Activated T-helper 2 cell treated with anti-CD3 and anti-CD28 coated beads, Interferon-gamma antibody, Interleukin-2, Interleukin-4, amounts not matched to agents 10 μg/mL and 5 μg/mL and 100 μg/mL, durations not matched to agents 14 hours and 24 hours and 36 hours (primary cell): Measurements from ENCODE around the gene NECTIN1. TPM values are rescaled to one million over a fixed set of nuclear protein-coding genes. Genes with fewer than 3 reads are reported as not detected.

Experiments
- DNase-seq: peaks from one replicate; pipeline ENCODE4 v3.0.0; 2021; ENCODE audit warnings: low spot score
- H3K27ac Mint-ChIP-seq: one replicate; pipeline ENCODE4 v1.8.0; 2021; ENCODE audit warnings: mixed read lengths
- H3K27me3 Mint-ChIP-seq: one replicate; pipeline ENCODE4 v1.8.0; 2021; ENCODE audit warnings: low read depth, mixed read lengths
- H3K36me3 Mint-ChIP-seq: one replicate; pipeline ENCODE4 v1.8.0; 2021; ENCODE audit warnings: low read depth, mixed read lengths
- H3K4me1 Mint-ChIP-seq: one replicate; pipeline ENCODE4 v1.8.0; 2021; ENCODE audit warnings: low read depth, mixed read lengths
- H3K4me3 Mint-ChIP-seq: one replicate; pipeline ENCODE4 v1.8.0; 2021; ENCODE audit warnings: low read depth, mild to moderate bottlenecking, moderate library complexity, mixed read lengths
- H3K9me3 Mint-ChIP-seq: one replicate; pipeline ENCODE4 v1.8.0; 2021; ENCODE audit warnings: mixed read lengths
- intact Hi-C: fragments of 100-400 bp; cut with micrococcal nuclease; formaldehyde crosslinking; loops from one replicate; pipeline ENCODE4 v1.15.1; 2023
- total RNA-seq: library from RNA; stranded (reverse); gene quantifications from 2 replicates; pipeline ENCODE4 v1.2.3, GENCODE V29; 2022

Gene NECTIN1
- total RNA-seq, 1 donor from 2014 or later: 5.6 TPM

GRCh38 chr11:119661226-119661625 is 67.8 kb downstream of the NECTIN1 start:
- Mint-ChIP-seq H3K36me3 (no peaks in the 10 kb centered on the region), H3K27ac (no peak overlapping the region), H3K27me3 (no peaks in the 10 kb centered on the region), H3K4me3 (no peak overlapping the region), H3K9me3 (no peaks in the 10 kb centered on the region), H3K4me1 (no peaks in the 10 kb centered on the region)
- DNase-seq: no peak
- intact Hi-C loops: no loop called here

- intact Hi-C loops: no loop called here
- Mint-ChIP-seq H3K27me3 (no peaks in the 10 kb centered on the region), H3K4me3 (no peak overlapping the region), H3K27ac (no peak overlapping the region), H3K9me3 (no peaks in the 10 kb centered on the region), H3K4me1 (no peaks in the 10 kb centered on the region), H3K36me3 (no peaks in the 10 kb centered on the region)
- DNase-seq: no peak
These were observed 68.9 kb downstream of the NECTIN1 start for GRCh38 chr11:119659971-119660723.

DNA sequence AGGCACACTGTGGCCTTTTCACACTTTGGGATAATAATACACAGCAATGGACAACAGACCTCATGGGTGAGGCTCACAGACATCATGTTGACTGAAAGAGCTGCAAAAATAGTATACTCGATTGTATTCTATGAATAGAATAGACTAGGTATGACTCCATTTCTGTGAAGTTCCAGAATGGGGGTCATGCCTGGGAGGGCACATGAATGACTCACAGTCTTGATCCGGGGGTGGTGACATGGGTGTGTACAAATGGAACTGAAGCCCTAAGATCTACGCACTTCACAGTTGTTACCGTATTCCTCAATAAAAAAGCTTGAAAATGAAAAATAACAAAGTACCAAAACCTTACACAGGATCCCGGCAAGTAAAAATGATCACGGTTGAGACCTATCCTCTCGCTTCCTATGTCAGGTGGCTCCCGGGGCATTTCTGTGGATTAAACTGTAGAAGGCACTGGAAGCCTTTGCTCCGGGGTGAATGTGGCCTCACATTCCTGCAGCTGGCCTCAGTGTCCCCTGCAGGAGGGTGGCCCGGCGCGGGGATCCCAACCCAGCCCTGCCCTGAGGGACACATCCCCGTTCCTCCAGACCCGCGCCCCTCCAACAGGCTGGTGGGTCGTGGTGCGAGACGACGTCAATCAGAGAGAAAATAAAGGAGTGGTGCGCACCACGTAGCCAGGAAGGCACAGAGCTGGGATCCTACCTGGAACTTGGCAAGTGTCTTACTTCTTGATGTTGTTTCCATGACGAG is 75.9 kb downstream of the NECTIN1 start:
- intact Hi-C loops: no loop called here
- no peak for DNase-seq
- H3K27ac Mint-ChIP-seq: no peak overlapping the region
- H3K36me3 Mint-ChIP-seq: no peaks in the 10 kb centered on the region
- H3K4me1 Mint-ChIP-seq: no peaks in the 10 kb centered on the region
- H3K9me3 Mint-ChIP-seq: no peaks in the 10 kb centered on the region
- H3K4me3 Mint-ChIP-seq: no peak overlapping the region
- no peaks in the 10 kb centered on the region for H3K27me3 Mint-ChIP-seq

GRCh38 chr11:119651802-119652584 is 77.0 kb downstream of the NECTIN1 start:
- Mint-ChIP-seq H3K4me3 (no peak overlapping the region), H3K4me1 (no peaks in the 10 kb centered on the region), H3K27me3 (no peaks in the 10 kb centered on the region), H3K36me3 (no peaks in the 10 kb centered on the region), H3K9me3 (no peaks in the 10 kb centered on the region), H3K27ac (no peak overlapping the region)
- DNase-seq: no peak
- intact Hi-C loops: no loop called here

GRCh38 chr11:119650251-119650650 is 78.7 kb downstream of the NECTIN1 start:
- no peaks in the 10 kb centered on the region for H3K27me3 Mint-ChIP-seq
- intact Hi-C loops: no loop called here
- DNase-seq: no peak
- no peak overlapping the region for H3K4me3 Mint-ChIP-seq
- H3K27ac Mint-ChIP-seq: no peak overlapping the region
- no peaks in the 10 kb centered on the region for H3K9me3 Mint-ChIP-seq
- H3K36me3 Mint-ChIP-seq: no peaks in the 10 kb centered on the region
- H3K4me1 Mint-ChIP-seq: no peaks in the 10 kb centered on the region

DNA sequence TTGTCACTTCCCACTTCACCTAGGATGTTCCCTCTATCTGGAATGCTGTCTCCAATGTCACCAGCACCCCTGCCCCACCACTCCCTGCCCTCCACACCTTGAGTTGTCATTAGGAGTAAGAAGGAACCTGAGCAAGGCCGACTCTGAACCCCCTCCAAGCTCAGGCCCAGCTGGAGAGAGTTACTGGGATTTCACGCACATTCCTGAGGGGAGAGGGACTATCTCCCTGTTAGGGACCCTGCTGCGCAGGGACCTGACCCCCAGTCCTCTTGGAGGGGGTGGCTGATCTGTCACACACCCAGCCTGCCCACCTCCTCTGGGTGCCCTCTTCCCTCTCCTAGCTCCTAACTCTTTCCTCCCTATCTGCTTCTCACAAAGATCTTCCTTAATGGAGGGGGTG is 81.7 kb downstream of the NECTIN1 start:
- Mint-ChIP-seq H3K9me3 (no peaks in the 10 kb centered on the region), H3K4me1 (no peaks in the 10 kb centered on the region), H3K27me3 (no peaks in the 10 kb centered on the region), H3K4me3 (no peak overlapping the region), H3K36me3 (no peaks in the 10 kb centered on the region), H3K27ac (no peak overlapping the region)
- DNase-seq: no peak
- intact Hi-C loops: no loop called here

DNA sequence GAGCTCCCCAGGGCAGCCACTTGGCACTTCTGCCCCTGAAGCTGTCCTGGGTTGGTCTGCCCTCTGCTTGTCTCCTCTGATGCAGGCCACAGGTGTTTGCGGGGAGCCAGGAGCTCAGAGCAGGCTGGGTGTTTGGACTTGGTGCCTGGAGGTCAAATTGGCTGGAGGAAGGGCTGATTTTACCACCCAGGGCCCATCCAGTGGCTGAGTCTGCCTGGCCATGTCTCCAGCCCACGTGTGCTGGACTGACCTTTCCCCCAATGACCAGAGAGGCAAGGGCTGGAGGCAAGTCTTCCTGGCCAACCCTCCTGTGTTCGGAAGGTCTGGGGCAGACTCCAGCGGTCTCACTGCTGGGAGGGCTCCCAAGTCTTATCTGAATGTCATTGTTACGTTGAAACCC is 84.0 kb downstream of the NECTIN1 start:
- Mint-ChIP-seq H3K27ac (no peak overlapping the region), H3K9me3 (no peaks in the 10 kb centered on the region), H3K4me1 (no peaks in the 10 kb centered on the region), H3K27me3 (no peaks in the 10 kb centered on the region), H3K36me3 (no peaks in the 10 kb centered on the region), H3K4me3 (no peak overlapping the region)
- intact Hi-C loops: no loop called here
- DNase-seq: no peak

DNA sequence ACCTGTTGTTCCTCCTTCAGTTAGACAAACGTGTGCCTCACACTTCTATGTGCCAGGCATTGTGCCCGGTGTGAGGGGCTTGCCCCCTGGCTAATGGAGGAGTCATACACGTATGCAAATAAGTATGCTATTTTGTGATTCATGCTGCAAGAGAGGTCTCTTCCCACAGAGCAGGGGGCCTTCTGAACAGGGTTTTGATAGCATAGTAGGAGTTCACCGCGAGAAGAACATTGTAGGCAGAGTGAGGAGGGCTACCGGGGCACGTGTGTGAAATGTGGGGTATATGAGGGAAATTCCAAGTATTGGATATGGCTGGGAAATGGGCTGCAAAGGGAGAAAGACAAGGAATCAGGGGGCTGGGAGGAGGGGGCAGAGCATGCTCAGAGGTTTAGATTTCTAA is 84.5 kb downstream of the NECTIN1 start:
- no peak overlapping the region for H3K27ac Mint-ChIP-seq
- intact Hi-C loops: no loop called here
- H3K9me3 Mint-ChIP-seq: no peaks in the 10 kb centered on the region
- H3K4me3 Mint-ChIP-seq: no peak overlapping the region
- no peaks in the 10 kb centered on the region for H3K4me1 Mint-ChIP-seq
- no peaks in the 10 kb centered on the region for H3K27me3 Mint-ChIP-seq
- no peak for DNase-seq
- no peaks in the 10 kb centered on the region for H3K36me3 Mint-ChIP-seq

DNA sequence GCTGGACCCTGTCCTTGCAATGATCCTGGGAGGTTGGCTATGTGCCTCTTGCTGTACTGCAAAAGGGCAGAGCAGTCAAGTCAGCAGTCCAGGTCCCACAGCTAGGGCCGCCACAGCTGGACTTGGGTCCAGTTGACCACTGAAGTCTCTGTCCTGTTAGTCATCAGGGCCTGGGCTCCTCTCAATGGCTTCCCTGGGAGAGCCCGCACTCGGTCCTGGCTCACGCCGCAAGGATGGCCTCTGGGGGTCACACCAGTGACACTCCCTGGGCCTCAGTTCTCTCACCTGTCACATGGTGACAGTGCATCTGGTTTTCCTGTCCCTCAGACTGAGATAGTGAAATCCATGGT is 85.1 kb downstream of the NECTIN1 start:
- H3K27ac Mint-ChIP-seq: no peak overlapping the region
- no peak overlapping the region for H3K4me3 Mint-ChIP-seq
- H3K27me3 Mint-ChIP-seq: no peaks in the 10 kb centered on the region
- no peaks in the 10 kb centered on the region for H3K9me3 Mint-ChIP-seq
- H3K4me1 Mint-ChIP-seq: no peaks in the 10 kb centered on the region
- no peaks in the 10 kb centered on the region for H3K36me3 Mint-ChIP-seq
- DNase-seq: no peak
- intact Hi-C loops: no loop called here

DNA sequence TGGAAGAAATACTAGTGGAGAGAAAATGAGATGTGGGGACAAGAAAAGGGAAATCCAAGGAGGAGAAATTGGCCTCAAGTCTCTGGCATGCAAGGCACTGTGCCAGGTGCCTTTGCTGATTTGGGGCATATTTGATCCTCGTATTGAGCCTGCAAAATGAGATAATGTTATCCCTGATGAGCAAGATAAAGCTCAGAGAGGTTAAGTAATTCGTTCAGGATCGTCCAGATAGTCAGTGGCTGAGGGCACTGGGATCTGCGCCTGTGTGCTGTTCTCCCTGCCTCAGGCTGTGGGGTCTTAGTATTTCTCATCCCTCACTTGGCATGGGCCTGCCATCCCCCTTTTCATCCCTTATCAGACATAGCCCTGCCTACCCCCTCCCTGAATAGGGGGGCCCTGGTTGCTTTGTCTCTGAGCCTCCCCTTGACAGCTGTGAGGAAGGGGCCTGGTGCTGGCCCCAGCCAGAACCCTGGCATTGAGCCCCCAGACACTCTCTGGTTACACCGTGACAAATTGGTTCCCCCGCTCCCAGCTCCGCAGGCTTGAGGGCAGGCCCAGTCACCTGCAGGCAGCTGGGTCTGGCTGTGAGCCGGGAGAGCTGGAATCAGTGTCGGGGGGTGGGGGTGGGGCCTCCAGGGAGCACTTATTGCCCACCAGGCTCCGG is 85.7 kb downstream of the NECTIN1 start:
- no peaks in the 10 kb centered on the region for H3K27me3 Mint-ChIP-seq
- H3K27ac Mint-ChIP-seq: no peak overlapping the region
- H3K4me3 Mint-ChIP-seq: no peak overlapping the region
- intact Hi-C loops: no loop called here
- H3K4me1 Mint-ChIP-seq: no peaks in the 10 kb centered on the region
- no peaks in the 10 kb centered on the region for H3K9me3 Mint-ChIP-seq
- H3K36me3 Mint-ChIP-seq: no peaks in the 10 kb centered on the region
- DNase-seq: no peak

GRCh38 chr11:119641983-119642745 is 86.8 kb downstream of the NECTIN1 start:
- H3K4me1 Mint-ChIP-seq: no peaks in the 10 kb centered on the region
- intact Hi-C loops: no loop called here
- DNase-seq: no peak
- no peak overlapping the region for H3K27ac Mint-ChIP-seq
- H3K27me3 Mint-ChIP-seq: no peaks in the 10 kb centered on the region
- H3K4me3 Mint-ChIP-seq: no peak overlapping the region
- H3K36me3 Mint-ChIP-seq: no peaks in the 10 kb centered on the region
- no peaks in the 10 kb centered on the region for H3K9me3 Mint-ChIP-seq

GRCh38 chr11:119640541-119640940 is 88.5 kb downstream of the NECTIN1 start:
- Mint-ChIP-seq H3K4me3 (no peak overlapping the region), H3K27ac (no peak overlapping the region), H3K4me1 (no peaks in the 10 kb centered on the region), H3K27me3 (no peaks in the 10 kb centered on the region), H3K9me3 (no peaks in the 10 kb centered on the region), H3K36me3 (no peaks in the 10 kb centered on the region)
- intact Hi-C loops: no loop called here
- DNase-seq: no peak
